LNCAP (cell line): ENCODE measurements around the gene BCL2L1.

Experiments used
- TF ChIP-seq, protein P1 (sequence below): fragments of 450-650 bp; IDR thresholded peaks from 2 replicates; pipeline ENCODE4 v1.5.1; 2017; ENCODE audit warnings: mild to moderate bottlenecking

BCL2L1 gene

DNA sequence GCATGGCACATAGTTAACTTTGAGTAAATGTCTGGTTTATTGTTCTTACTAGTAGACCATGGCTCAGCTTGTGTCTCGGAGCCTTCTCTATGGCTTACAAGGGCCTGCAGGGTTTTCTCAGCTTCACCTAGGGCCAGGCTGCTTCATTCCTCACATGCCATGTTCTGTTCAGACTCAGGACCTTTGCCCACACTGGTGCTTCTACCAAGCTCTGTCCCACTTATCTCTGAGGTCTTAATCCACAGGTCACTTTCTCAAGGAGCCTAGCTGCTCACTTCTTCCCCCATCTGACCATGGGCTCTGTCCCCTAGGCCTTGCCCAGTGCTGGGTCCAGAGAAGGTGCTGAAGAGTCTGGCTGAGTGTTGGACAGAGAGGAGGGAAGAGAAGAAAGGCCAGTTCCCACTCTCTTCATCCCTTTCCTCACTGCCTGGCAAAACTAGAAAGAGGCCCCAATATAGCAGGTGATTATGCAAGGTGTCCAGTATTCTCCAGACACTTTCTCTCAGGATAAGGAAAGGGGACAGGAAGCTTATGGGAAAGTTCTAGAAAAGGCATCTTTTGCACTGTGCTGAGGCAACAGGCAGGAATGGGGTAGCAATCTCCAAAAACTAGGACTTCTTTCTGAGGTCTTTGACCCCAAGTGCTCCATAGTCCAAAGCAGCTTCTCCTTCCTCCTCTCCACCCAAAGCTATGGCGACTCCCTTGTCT lies 45.0 kb downstream of the BCL2L1 start:
- TF ChIP-seq, protein P1, sequence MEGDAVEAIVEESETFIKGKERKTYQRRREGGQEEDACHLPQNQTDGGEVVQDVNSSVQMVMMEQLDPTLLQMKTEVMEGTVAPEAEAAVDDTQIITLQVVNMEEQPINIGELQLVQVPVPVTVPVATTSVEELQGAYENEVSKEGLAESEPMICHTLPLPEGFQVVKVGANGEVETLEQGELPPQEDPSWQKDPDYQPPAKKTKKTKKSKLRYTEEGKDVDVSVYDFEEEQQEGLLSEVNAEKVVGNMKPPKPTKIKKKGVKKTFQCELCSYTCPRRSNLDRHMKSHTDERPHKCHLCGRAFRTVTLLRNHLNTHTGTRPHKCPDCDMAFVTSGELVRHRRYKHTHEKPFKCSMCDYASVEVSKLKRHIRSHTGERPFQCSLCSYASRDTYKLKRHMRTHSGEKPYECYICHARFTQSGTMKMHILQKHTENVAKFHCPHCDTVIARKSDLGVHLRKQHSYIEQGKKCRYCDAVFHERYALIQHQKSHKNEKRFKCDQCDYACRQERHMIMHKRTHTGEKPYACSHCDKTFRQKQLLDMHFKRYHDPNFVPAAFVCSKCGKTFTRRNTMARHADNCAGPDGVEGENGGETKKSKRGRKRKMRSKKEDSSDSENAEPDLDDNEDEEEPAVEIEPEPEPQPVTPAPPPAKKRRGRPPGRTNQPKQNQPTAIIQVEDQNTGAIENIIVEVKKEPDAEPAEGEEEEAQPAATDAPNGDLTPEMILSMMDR, result no peak

DNA sequence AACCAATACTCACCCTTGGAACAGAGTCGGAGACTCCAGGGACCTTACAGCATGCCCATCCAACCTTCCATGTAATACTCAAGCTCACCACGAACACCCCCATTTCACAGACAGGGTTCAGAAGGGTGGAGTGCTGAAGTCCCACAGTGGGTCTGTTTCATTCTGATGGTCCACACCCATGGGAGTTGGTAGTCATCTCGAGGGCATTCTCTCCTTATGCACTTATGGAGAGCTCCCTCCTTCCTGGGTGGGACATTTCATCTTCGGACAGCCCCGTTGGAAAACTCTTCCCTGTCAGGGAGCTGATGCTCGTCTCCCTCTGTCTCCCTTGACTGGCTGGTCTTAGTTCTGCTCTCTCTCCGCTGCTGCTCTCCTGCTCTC lies 46.1 kb downstream of the BCL2L1 start:
- TF ChIP-seq, protein P1, result no peak

DNA sequence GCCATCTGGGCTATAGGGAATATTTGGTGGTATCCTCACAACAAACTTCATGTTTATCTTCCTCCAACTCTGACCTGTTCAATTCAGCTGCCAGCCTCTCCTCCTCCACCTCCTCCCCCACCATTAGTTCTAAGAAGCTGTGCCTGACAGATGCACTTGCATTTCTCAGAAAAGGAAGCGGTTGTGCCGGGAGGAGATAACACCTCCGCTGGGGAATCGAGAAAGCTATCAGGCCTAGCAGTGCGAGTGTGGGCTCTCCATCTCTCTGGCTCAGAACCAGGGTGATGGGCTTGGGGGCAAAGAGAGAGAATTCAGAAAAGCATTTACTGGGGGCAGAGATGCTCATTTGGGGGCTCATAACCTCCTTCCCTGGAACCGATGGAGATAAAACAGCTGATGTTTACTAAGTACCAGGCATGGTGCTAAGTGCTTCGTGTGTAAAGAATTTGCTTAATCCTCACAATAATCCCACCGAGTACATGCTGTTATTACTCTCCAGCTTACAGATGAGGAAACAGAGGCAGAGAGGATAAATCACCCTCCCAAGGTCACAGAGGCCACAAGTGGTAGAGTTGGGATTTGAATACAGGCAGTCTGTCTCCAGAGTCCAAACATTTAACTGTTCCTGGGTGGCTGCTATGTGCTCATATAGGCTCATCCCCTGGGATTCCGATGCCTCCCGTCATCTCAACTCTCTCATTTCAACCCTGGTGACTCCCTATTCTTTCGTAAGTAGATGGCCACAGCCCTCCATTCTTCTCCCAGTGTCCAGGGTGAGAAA lies 46.6 kb downstream of the BCL2L1 start:
- TF ChIP-seq, protein P1, result no peak

DNA sequence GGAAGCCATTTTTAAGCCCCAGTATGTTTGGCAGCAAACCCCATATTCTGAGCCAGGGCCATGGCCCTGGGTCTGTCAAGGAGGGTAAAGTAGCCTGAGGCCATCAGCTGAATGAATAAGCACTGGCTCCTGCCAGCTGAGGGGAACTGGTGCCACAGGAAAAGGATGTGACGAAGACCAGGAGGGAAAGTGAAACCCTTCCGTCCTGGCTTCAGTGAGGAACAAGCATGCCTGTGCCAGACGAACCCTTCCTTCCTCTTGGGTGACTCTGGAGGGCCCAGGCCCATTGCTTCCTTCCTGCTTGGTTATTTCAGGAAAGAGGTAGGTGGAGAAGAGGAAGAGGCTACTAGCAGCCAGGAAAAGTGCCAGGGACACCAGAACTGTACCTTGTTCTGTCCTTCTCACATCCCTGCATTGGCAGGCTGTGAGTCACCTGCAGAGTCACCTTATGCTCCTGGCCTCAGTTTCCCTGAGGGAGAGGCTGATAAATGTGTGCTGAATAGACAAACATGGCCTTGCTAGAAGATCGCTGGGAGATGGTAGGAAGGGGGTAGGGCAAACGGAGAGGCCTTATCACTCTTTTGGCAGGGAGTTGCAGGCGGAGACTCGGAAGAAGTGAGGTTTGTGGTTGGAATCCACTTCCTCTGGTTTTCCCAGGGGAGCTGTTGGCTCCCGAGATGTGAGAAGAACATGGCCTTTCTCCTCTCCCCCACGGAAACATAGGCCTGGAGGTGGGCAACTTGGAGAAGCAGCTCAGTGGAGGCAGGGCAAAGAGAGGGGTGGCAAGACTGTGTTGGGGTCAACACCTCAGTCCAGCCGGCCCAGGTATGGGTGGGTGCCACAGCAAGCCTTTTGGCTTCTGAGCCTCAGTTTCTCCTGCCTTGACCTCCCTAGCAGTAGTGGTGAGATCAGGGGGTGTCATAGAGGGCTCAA lies 47.5 kb downstream of the BCL2L1 start:
- TF ChIP-seq, protein P1, result no peak

DNA sequence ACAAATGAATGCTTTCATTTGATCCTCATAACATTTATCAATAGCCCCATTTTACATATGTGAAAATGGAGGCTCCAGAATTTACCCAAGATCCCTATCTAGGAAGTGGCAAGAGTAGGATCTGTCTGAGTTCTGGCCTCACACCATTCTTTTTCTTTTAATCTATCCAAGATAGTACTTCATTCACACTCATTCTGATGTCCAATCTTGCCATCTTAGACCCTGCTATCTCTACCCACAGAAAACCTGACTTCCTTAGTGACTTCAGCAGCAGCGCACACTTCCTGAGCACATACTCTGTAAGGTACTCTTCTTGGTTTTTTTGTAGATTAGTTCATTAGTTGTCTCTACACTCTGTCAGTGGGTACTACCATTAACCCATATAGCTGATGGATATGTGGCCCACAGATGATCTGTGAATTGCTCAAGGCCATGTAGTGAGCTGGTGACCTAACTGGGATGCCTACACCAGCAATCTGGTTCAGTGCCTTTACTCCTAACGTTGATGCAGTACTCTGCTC lies 48.7 kb downstream of the BCL2L1 start:
- TF ChIP-seq, protein P1, result no peak

DNA sequence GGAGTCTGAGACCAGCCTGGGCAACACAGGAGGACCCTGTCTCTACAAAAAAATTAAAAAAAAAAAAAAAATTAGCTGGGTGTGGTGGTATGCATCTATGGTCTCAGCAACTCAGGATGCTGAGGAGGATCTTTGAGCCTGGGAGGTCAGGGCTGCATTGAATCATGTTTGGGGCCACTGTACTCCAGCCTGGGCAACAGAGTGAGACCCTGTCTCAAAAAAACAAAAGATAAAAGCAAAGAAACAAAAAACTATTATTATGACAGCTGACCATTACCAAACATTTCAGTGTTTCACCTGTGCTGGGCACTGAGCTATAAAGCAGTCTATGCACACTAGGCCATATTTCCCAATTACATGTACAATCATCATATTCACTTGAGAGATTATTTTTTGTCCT lies 49.2 kb downstream of the BCL2L1 start:
- TF ChIP-seq, protein P1, result no peak

DNA sequence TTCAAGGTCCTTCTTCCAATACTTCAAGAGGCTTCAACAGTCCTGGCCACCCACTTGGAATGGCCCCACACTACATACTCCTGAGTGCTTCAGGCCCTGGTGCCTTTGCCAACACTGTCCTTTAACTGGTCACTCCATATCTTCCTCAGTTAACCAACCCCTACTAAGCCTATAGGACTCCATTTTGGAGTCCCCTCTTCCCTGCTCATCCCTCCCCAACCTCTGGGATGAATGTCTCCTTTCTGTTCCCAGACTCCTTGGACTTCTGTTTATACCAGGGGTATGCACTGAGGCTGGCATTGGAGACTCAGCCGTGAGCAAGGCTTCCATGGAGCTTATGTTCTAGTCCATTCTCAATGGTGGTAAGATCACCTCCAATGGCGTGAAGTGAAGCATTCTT lies 51.3 kb downstream of the BCL2L1 start:
- TF ChIP-seq, protein P1, result no peak
